ENCODE results near the gene ASB4.

GRCh38 chr7:95543312-95543711 is 57.6 kb downstream of the ASB4 start:
- TF ChIP-seq CTCF (conservative IDR thresholded peaks at IDR 0.05; ENCODE audit: low read depth, low read length) (no peak), EZH2 (IDR thresholded peaks at IDR 0.05; ENCODE audit: borderline replicate concordance, low read depth, low read length, poor library complexity, severe bottlenecking) (no peak)

All from A673 (cell line).